Natural killer cell treated with Interleukin-12 subunit alpha and Interleukin-12 subunit beta and Interleukin-15 and Interleukin-18, amount 100 ng/mL, for 72 hours (primary cell): ENCODE measurements around the gene CHST11. TPM values are rescaled to one million over a fixed set of nuclear protein-coding genes. Genes with fewer than 3 reads are reported as not detected.
"Not testable (repeated sequence)": the region's sequence is repeated elsewhere in the genome, so short reads cannot be mapped to it uniquely, and the experiment has no call there.

Source experiments
- ATAC-seq, 2 donors: fragments of 150-1000 bp; cut with Tn5 transposase in 1 of 2; sonication (Bioruptor Pico), chemical (Tn5 transposase) in 1 of 2; 2 replicates each; pipeline ENCODE4 v1.10.0; 2021
- DNase-seq: peaks from one replicate; pipeline ENCODE4 v3.0.0; 2022; ENCODE audit warnings: low spot score
- H3K27ac Mint-ChIP-seq, 2 donors: 1 replicate in 1 of 2; 2 replicates in 1 of 2; pipeline ENCODE4 v1.8.0; 2022; ENCODE audit warnings: mixed read lengths in 2 of 2, mild to moderate bottlenecking in 1 of 2, moderate library complexity in 1 of 2
- H3K27me3 Mint-ChIP-seq, 2 donors: 1 replicate in 1 of 2; 2 replicates in 1 of 2; pipeline ENCODE4 v1.8.0; 2022; ENCODE audit warnings: mixed read lengths in 2 of 2
- H3K36me3 Mint-ChIP-seq: one replicate; pipeline ENCODE4 v1.8.0; 2022; ENCODE audit warnings: mixed read lengths
- H3K4me1 Mint-ChIP-seq, 2 donors: 1 replicate in 1 of 2; 2 replicates in 1 of 2; pipeline ENCODE4 v1.8.0; 2022; ENCODE audit warnings: low read depth in 2 of 2, mixed read lengths in 2 of 2, mild to moderate bottlenecking in 1 of 2
- H3K4me3 Mint-ChIP-seq: one replicate; pipeline ENCODE4 v1.8.0; 2022; ENCODE audit warnings: mixed read lengths
- H3K9me3 Mint-ChIP-seq: 2 replicates; pipeline ENCODE4 v1.8.0; 2022; ENCODE audit warnings: mixed read lengths
- total RNA-seq, 2 donors: library from RNA; stranded (reverse); gene quantifications; one replicate each; pipeline ENCODE4 v1.2.3, GENCODE V29; 2022

Gene CHST11
- total RNA-seq, 2 donors from 2014 or later, result 195 to 374 TPM

DNA sequence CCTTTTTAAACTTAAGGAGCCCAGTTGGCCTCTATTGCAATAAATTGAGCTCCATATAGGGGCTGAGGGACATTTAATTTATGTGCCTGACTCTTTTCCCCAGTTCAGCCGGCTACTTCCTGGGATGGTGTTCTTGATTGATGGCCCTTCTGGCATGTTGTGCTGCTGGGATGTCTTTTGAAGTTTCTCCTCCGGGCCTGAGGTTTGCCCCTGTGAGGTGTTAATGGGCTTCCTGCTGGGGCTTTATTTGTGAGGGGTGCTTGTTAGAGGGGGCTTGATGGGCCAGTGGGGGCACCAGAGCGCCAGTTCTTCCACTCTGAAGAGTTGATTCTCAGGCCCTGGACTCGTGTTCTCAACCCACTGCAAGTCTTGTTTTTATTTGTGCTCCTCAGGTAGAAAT, 69.6 kb downstream of the CHST11 start:
- DNase-seq (no peak), ATAC-seq (no peak)
- Mint-ChIP-seq H3K27me3 (no peaks in the 10 kb centered on the region), H3K4me3 (no peak overlapping the region), H3K27ac (peak overlapping the region in 1 of 2 donors; percentile 79), H3K4me1 (peaks cover 82 to 88% of the 10 kb centered on the region in 2 donors), H3K36me3 (peaks cover 15% of the 10 kb centered on the region), H3K9me3 (no peaks in the 10 kb centered on the region)

DNA sequence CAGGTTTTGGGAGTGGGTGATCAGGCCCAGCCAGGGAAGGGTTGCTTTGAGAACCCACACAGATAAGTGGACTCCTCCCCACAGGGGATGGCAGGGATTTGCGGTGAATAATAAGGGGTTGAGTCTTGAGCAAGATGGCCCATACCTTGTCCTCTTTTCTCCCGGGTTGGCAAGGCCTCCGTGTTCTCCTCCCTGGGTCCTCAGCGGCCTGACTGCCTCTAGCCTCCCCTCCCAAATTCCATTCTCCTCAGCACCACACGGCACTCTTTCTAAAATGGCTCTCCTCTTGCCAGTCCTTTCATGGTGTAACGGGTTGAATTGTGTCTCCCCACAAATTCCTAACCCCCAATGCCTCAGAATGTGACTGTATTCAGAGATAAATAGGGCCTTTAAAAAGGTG, 70.0 kb downstream of the CHST11 start:
- no peak for ATAC-seq
- Mint-ChIP-seq H3K36me3 (peaks cover 19% of the 10 kb centered on the region), H3K27ac (peak overlapping the region in 1 of 2 donors; percentile 79), H3K27me3 (no peaks in the 10 kb centered on the region), H3K9me3 (peaks cover 3% of the 10 kb centered on the region), H3K4me3 (peak overlapping the region; percentile 23), H3K4me1 (peaks cover 82 to 88% of the 10 kb centered on the region in 2 donors)
- DNase-seq, result no peak

DNA sequence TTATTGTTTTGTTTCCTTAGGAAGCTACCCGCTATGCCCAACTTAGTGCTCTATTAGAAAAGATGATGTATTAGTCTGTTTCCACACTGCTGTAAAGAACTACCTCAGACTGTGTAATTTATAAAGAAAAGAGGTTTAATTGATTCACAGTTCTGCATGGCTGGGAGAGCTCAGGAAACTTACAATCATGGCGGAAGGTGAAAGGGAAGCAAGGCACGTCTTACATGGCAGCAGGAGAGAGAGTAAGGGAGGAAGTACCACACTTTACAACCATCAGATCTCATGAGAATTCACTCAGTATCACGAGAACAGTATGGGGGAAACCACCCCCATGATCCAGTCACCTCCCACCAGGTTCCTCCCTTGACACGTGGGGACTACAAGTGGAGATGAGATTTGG, 70.9 kb downstream of the CHST11 start:
- H3K9me3 Mint-ChIP-seq, result not testable (repeated sequence)
- Mint-ChIP-seq H3K27ac (peak overlapping the region; percentile 21 to 79), H3K36me3 (peaks cover 24% of the 10 kb centered on the region)

DNA sequence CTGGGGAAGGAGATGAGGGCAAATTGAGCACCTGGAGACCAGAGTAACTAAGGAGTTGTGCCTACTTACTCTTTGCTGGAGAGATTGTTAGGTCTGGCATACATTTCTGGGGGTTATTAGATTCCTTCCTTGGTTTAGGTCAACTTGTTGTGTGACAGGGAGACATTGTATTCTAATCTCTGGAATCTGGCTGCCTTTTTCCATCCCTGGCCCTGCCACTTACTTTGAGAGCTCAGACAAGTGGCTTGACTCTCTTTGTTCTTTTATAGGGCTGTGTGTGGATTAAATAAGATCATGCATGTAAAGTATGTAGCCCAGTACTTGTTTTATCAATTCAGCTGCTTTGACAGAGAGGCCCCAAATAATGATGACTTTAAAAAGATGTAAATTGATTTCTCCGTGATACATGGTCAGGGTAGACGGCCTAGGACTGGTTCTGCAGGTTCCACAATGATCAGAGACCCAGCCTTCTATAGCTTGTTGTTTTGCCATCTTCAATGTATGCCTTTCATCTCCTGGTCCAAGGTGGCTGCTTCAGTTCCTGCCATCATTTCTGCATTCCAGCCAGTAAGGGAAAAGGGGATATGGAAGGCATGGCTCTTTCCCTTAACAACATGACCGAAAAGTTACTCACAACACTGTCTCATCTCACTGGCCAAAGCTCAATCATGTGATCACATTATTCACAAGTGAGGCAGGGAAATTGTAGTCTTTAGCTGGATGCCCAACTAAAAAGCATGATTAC, 72.6 kb downstream of the CHST11 start:
- Mint-ChIP-seq H3K4me3 (no peak overlapping the region), H3K4me1 (peaks cover 88 to 92% of the 10 kb centered on the region in 2 donors), H3K36me3 (peaks cover 25% of the 10 kb centered on the region), H3K9me3 (peaks cover 3% of the 10 kb centered on the region), H3K27me3 (no peaks in the 10 kb centered on the region), H3K27ac (peak overlapping the region; percentile 23 to 79)
- no peak for DNase-seq
- ATAC-seq, result no peak

More for the DNA sequence above, 70.9 kb downstream of the CHST11 start:
- not testable (repeated sequence) for H3K27me3 Mint-ChIP-seq, DNase-seq, ATAC-seq
- Mint-ChIP-seq H3K4me1 (peaks cover 86 to 92% of the 10 kb centered on the region in 2 donors), H3K4me3 (peak overlapping the region; percentile 3)

DNA sequence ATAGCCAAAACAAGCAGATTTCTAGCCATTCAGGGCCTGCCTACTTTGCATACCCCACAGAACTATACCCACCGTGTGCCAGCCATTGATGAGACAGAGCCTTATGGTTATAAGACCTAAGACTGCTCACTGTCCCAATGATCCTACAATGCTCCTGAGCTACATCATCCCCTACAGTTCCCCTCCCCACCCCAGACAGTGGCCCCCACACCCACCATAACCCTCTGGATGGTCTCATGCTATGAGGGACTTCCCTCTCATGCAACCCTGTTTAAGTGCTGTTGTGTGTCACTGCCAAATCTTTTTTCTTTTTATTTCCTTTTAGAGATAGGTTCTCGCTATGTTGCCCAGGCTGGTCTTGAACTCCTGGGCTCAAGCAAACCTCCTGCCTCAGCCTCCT, 75.9 kb downstream of the CHST11 start:
- peaks cover 23% of the 10 kb centered on the region for H3K36me3 Mint-ChIP-seq

DNA sequence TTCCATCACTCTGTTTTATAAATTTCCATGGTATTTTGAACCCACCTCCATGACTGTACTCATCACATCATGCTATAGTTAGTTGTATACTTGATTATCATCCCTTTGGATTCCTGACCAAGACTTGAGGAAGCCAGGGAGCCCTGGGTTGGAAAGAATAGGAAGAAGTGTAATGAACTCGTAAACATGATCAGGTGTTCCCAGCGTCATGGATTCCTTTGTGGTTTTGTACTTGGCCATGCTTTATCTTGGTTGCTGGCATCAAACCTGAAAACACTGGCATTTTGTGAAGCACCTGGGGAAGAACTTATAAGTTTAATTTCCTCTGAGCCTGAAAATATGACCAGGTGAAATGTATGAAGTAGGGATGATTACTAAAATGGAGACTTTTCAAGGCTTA, 76.4 kb downstream of the CHST11 start:
- peaks cover 92 to 95% of the 10 kb centered on the region in 2 donors for H3K4me1 Mint-ChIP-seq
- DNase-seq, result no peak
- no peaks in the 10 kb centered on the region for H3K27me3 Mint-ChIP-seq
- no peak for ATAC-seq
- peaks cover 3% of the 10 kb centered on the region for H3K9me3 Mint-ChIP-seq
- H3K36me3 Mint-ChIP-seq, result peaks cover 20% of the 10 kb centered on the region
- peak overlapping the region; percentile 92 to 94 for H3K27ac Mint-ChIP-seq
- peak overlapping the region; percentile 84 for H3K4me3 Mint-ChIP-seq

More for the DNA sequence above, 75.9 kb downstream of the CHST11 start:
- Mint-ChIP-seq H3K9me3 (peaks cover 3% of the 10 kb centered on the region), H3K4me3 (no peak overlapping the region), H3K27ac (peak overlapping the region; percentile 92 to 94), H3K27me3 (no peaks in the 10 kb centered on the region), H3K4me1 (peaks cover 90 to 93% of the 10 kb centered on the region in 2 donors)
- DNase-seq (no peak), ATAC-seq (no peak)

DNA sequence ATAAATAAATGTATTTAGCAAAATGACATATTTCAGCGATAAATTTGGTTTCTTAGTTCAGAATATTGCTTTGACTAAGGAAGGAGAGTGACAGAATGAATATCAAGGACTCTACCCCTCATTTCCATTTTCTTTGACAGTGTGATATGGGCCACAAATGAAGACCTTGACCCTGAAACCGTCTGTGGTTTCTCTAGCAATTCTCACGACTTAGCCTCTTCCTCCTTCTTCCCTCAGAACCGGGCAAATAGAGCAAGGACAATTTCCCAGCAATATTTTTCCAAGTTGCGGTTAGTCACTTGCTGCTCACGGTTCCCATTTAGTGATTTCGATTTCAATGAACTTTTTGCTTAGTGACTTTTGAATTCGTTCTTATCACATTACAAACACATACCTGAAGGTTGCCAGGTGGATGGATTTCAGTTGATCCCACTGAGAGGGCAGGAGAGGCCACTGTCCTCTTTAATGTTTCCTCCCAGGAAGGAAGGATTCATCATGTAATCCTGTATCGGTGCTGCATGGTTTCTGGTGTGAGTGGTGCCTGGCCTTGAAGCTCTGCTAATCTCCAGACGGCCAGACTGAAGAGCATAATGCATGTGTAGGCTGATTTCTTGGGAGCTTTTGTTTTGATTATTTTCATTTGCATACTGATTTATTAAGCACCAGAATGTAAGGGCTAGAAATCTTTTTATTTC, 77.6 kb downstream of the CHST11 start:
- ATAC-seq, result peak; percentile 44 to 64
- Mint-ChIP-seq H3K9me3 (peaks cover 3% of the 10 kb centered on the region), H3K4me3 (peak overlapping the region; percentile 84), H3K27ac (peak overlapping the region; percentile 92 to 94), H3K36me3 (peaks cover 23% of the 10 kb centered on the region), H3K27me3 (no peaks in the 10 kb centered on the region), H3K4me1 (peaks cover 93 to 95% of the 10 kb centered on the region in 2 donors)
- no peak for DNase-seq

DNA sequence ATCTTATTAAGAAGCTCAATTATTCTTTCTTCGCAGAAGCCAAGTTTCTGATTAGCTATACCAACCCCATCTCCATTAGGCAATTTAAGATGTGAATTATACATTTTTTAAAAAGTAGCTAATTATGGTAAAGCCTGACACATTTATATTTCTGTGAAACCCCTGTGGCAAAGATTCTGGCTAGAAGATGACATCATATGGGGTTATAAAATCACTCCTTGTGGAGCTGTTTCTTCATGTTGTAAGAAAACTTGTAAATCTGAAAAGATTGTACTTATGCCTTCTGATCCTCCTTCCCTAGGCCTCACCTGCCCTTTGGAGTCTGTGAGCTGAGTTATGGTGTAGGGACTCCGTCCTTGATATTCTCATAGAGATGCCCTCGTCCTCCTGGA, 78.1 kb downstream of the CHST11 start:
- H3K27me3 Mint-ChIP-seq, result no peaks in the 10 kb centered on the region
- ATAC-seq, result peak; percentile 48
- peaks cover 3% of the 10 kb centered on the region for H3K9me3 Mint-ChIP-seq
- no peak for DNase-seq
- peak overlapping the region; percentile 92 to 94 for H3K27ac Mint-ChIP-seq
- peaks cover 23% of the 10 kb centered on the region for H3K36me3 Mint-ChIP-seq
- peaks cover 91 to 92% of the 10 kb centered on the region in 2 donors for H3K4me1 Mint-ChIP-seq
- H3K4me3 Mint-ChIP-seq, result peak overlapping the region; percentile 84

DNA sequence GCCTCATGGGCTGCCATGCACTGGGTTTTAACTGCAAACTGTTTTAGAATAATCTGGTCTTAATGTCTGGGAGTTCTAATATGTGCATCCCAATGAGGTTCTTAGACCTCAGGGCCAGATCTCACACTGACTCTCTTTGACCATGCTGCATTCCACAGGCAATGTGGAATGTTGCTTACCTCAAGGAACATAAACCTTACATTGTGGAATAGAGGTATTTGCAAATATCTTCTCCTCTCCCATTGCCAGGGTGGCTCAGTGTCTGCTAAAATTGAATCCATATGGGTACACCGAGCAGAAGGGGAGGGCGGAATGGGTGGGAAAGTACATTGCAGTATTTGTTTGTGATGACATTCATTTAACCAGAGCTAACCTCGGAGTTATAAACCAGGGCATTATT, 78.6 kb downstream of the CHST11 start:
- peaks cover 87 to 88% of the 10 kb centered on the region in 2 donors for H3K4me1 Mint-ChIP-seq
- H3K27me3 Mint-ChIP-seq, result no peaks in the 10 kb centered on the region
- DNase-seq (no peak), ATAC-seq (no peak)
- H3K9me3 Mint-ChIP-seq, result peaks cover 3% of the 10 kb centered on the region
- H3K4me3 Mint-ChIP-seq, result peak overlapping the region; percentile 84
- H3K27ac Mint-ChIP-seq, result peak overlapping the region; percentile 92 to 94
- peaks cover 23% of the 10 kb centered on the region for H3K36me3 Mint-ChIP-seq

DNA sequence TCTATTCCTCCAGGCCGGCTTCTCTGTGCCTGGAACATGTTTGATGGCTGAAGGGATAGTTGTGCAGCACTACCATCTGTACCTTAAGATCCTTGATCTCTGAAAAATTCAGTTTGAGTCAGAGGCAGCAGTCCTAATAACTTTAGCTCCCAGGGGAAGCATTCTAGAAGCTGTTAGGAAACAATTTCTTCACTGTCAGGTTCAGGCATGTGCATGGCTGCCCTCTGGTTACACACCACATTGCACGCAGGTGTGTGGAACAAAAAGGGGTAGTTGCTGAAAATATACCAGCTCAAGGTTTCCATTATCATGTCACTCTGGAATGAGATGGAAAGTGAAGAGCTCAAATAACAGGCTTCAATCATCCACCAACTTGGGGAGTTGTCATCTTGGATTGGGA, 80.1 kb downstream of the CHST11 start:
- Mint-ChIP-seq H3K4me1 (peaks cover 86 to 87% of the 10 kb centered on the region in 2 donors), H3K36me3 (peaks cover 14% of the 10 kb centered on the region), H3K9me3 (no peaks in the 10 kb centered on the region), H3K4me3 (no peak overlapping the region), H3K27me3 (no peaks in the 10 kb centered on the region), H3K27ac (peak overlapping the region; percentile 92 to 94)
- DNase-seq, result no peak
- ATAC-seq, result no peak

DNA sequence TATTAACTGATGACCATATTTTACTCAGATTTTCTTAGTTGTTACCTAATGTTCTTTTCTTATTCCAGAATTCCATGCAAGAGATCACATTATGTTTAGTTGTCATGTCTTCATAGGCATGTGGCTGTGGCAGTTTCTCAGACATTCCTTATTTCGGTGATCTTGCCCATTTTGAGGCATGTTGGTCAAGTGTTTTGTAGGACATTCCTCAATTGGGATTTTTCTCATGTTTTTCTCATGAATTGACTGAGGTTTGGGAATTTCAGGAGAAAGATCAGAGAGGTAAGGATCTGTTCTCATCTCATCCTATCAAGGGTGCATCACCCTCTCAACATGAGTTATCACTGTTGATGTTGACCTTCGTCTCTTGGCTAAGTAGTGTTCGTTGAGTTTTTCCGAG, 81.3 kb downstream of the CHST11 start:
- peaks cover 19% of the 10 kb centered on the region for H3K36me3 Mint-ChIP-seq
- peaks cover 6% of the 10 kb centered on the region for H3K9me3 Mint-ChIP-seq
- no peak for ATAC-seq
- no peak for DNase-seq
- H3K27ac Mint-ChIP-seq, result peak overlapping the region; percentile 12 to 94
- no peak overlapping the region for H3K4me3 Mint-ChIP-seq
- peaks cover 83 to 86% of the 10 kb centered on the region in 2 donors for H3K4me1 Mint-ChIP-seq
- H3K27me3 Mint-ChIP-seq, result no peaks in the 10 kb centered on the region

DNA sequence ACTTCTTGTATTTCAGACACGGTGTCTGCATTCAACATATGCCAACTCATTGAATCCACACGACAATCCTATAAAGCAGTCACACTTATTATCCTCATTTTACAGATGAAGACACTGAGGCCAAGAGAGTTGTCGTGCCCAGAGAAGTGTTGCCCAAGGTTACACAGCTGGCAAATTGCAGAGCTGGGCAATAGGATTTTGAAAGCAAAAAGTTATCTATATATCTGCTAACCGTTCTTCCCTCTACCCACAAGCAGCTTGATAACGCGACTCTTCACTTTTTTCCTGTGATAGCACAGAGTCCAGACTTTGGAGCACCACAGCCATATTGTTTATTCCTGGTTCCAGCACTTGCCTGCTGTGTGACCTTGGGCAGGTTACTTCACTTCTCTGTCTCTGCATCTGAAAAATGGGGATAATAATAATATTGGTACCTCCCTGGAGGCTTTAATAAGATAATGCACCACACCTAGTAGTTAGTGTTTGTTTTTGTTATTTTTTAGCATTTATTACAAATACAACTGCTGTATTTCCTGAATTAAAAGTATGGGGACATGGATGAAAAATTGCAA, 82.2 kb downstream of the CHST11 start:
- H3K27me3 Mint-ChIP-seq, result no peaks in the 10 kb centered on the region
- H3K4me3 Mint-ChIP-seq, result no peak overlapping the region
- H3K36me3 Mint-ChIP-seq, result peaks cover 19% of the 10 kb centered on the region

DNA sequence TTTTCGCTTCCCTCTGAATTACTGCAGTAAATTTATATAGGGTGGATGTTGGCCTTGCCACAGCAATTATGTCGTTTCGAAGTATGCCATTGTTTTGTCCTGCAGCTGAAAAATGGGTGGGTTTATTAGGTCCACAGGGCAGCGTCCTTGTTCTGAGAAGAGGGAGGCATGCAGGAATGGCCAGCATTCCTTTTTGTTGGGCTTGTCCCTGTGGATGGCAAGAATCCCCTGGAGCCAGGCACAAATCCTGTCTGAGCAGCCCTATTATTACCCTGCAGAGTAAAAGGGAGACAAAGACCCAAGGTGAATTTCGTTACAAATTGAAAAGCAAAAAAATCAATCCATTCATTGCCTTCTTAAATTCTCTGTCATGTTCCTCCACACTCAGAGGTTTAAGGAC, 88.1 kb downstream of the CHST11 start:
- Mint-ChIP-seq H3K27me3 (no peaks in the 10 kb centered on the region), H3K9me3 (peaks cover 6% of the 10 kb centered on the region), H3K27ac (no peak overlapping the region), H3K36me3 (peaks cover 13% of the 10 kb centered on the region), H3K4me1 (peaks cover 68 to 70% of the 10 kb centered on the region in 2 donors), H3K4me3 (no peak overlapping the region)
- ATAC-seq, result no peak
- DNase-seq, result no peak

More for the DNA sequence above, 82.2 kb downstream of the CHST11 start:
- ATAC-seq, result no peak
- H3K27ac Mint-ChIP-seq, result peak overlapping the region; percentile 12 to 94
- peaks cover 79 to 83% of the 10 kb centered on the region in 2 donors for H3K4me1 Mint-ChIP-seq
- no peak for DNase-seq
- peaks cover 6% of the 10 kb centered on the region for H3K9me3 Mint-ChIP-seq

DNA sequence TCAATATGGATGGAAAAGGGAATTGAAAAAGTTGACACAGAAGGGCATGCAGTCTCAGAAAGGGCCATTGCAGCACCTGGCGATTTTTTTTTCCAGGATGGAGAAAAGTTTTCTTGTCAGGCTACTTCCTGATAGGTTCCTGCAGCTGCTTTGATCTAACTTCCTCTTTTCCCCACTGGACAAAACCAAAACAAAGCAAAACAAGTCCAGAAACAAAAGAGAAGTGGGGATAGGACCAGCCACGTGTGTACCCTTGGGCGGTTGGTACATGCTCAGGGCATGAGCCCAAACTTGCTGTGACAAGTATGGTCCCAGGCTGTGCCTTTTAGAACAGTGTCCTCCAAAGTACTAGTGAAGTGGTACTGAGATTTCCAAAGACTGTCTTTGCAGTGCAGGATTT, 89.8 kb downstream of the CHST11 start:
- H3K36me3 Mint-ChIP-seq, result peaks cover 17% of the 10 kb centered on the region
- H3K4me3 Mint-ChIP-seq, result no peak overlapping the region
- peak overlapping the region; percentile 12 to 21 for H3K27ac Mint-ChIP-seq
- no peaks in the 10 kb centered on the region for H3K27me3 Mint-ChIP-seq
- H3K4me1 Mint-ChIP-seq, result peaks cover 73 to 74% of the 10 kb centered on the region in 2 donors
- no peak for ATAC-seq
- peaks cover 6% of the 10 kb centered on the region for H3K9me3 Mint-ChIP-seq
- DNase-seq, result no peak
